Fibroblast of lung (primary cell): Measurements from ENCODE around the gene KATNA1. TPM values are rescaled to one million over a fixed set of nuclear protein-coding genes. Genes with fewer than 3 reads are reported as not detected.

ENCODE experiments used
- DNase-seq, 2 donors: peaks; one replicate each; pipeline versions ENCODE4 v3.0.0 to v3.0.0-alpha.2; 2010; ENCODE audit warnings: low read depth in 2 of 2
- H2AFZ ChIP-seq: 2 replicates; pipeline ENCODE4 v1.5.1; 2012; ENCODE audit warnings: low read length, control low read depth, inconsistent platforms
- H3K27ac ChIP-seq: 2 replicates; pipeline ENCODE4 v1.5.1; 2011; ENCODE audit warnings: low read length, control low read depth; ENCODE audit not compliant: insufficient read depth
- H3K27me3 ChIP-seq: 2 replicates; pipeline ENCODE4 v1.5.1; 2011; ENCODE audit warnings: mild to moderate bottlenecking, low read length; ENCODE audit not compliant: control insufficient read depth, insufficient read depth
- H3K36me3 ChIP-seq: 2 replicates; pipeline ENCODE4 v1.5.1; 2011; ENCODE audit warnings: low read length; ENCODE audit not compliant: control insufficient read depth, insufficient read depth
- H3K4me1 ChIP-seq: 2 replicates; pipeline ENCODE4 v1.5.1; 2011; ENCODE audit warnings: low read length; ENCODE audit not compliant: control insufficient read depth, insufficient read depth; ENCODE audit errors: extremely low read depth
- H3K4me2 ChIP-seq: 2 replicates; pipeline ENCODE4 v1.5.1; 2011; ENCODE audit warnings: low read length, control low read depth; ENCODE audit not compliant: insufficient read depth; ENCODE audit errors: extremely low read depth
- H3K4me3 ChIP-seq, 4 experiments: fragments of 200-600 bp in 1 of 4; sonication (generic) in 1 of 4; replicated peaks in 1 of 4; 2 replicates each; pipeline ENCODE4 v1.5.1; 2011 to 2016; ENCODE audit warnings: low read length in 4 of 4, low read depth in 3 of 4, mild to moderate bottlenecking in 3 of 4, control low read depth in 2 of 4, inconsistent platforms in 1 of 4, mixed read lengths in 1 of 4; ENCODE audit not compliant: insufficient read depth in 1 of 4; ENCODE audit errors: control extremely low read depth in 1 of 4
- H3K79me2 ChIP-seq: 2 replicates; pipeline ENCODE4 v1.5.1; 2012; ENCODE audit warnings: mild to moderate bottlenecking, low read length, inconsistent platforms; ENCODE audit not compliant: control insufficient read depth, insufficient read depth
- H3K9ac ChIP-seq: 2 replicates; pipeline ENCODE4 v1.5.1; 2011; ENCODE audit warnings: mild to moderate bottlenecking, low read length, control low read depth; ENCODE audit not compliant: insufficient read depth
- H3K9me3 ChIP-seq: 2 replicates; pipeline ENCODE4 v1.5.1; 2012; ENCODE audit warnings: low read depth, low read length; ENCODE audit not compliant: control insufficient read depth, insufficient read depth
- H4K20me1 ChIP-seq: 2 replicates; pipeline ENCODE4 v1.5.1; 2011; ENCODE audit warnings: low read length; ENCODE audit not compliant: control insufficient read depth, insufficient read depth; ENCODE audit errors: extremely low read depth
- EZH2 ChIP-seq: IDR thresholded peaks from 2 replicates; pipeline ENCODE4 v1.5.1; 2012; ENCODE audit warnings: low read length, control low read depth, mild to moderate bottlenecking; ENCODE audit errors: missing control alignments
- polyA plus RNA-seq, 2 donors: library from polyadenylated mRNA; depleted of rRNA in 1 of 2; stranded (reverse) in 1 of 2; unstranded in 1 of 2; fragments of >200 nt; gene quantifications; 2 replicates each; pipeline ENCODE4 v1.2.1, GENCODE V29; 2011 to 2012; ENCODE audit warnings: missing spikeins in 1 of 2
- total RNA-seq: library from RNA; depleted of rRNA; stranded (reverse); fragments of >200 nt; gene quantifications from 2 replicates; pipeline ENCODE4 v1.2.1, GENCODE V29; 2014
- TF ChIP-seq, protein P1 (sequence below), 2 donors: IDR thresholded peaks in 1 of 2; conservative IDR thresholded peaks in 1 of 2; 1 replicate in 1 of 2; 2 replicates in 1 of 2; pipeline ENCODE4 v1.5.1; 2011 to 2012; ENCODE audit warnings: low read length in 2 of 2, control low read depth in 1 of 2, inconsistent platforms in 1 of 2, low read depth in 1 of 2, mild to moderate bottlenecking in 1 of 2

Gene KATNA1
- total and polyA plus RNA-seq, 2 donors (not counting 1 experiment from before 2014, with no cell fraction given) = 27.9 to 37.0 TPM

DNA sequence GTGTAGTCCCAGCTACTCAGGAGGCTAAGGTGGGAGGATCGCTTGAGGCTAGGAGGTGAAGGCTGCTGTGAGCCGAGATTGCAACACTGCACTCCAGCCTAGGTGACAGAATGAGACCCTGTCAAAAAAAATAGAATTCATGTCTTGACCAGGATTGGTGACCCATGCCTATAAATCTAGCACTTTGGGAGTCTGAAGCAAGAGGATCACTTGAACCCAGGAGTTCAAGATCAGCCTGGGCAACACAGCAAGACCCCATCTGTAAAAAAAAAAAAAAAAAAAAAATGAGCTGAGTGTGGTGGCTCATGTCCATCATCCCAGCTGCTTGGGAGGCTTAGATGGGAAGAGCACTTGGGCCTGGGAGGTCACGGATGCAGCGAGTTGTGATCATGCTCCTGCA lies 48.0 kb downstream of the KATNA1 start:
- Histone ChIP-seq H3K4me3 (no peak overlapping the region), H3K36me3 (peaks cover 5% of the 10 kb centered on the region), H4K20me1 (no peaks in the 10 kb centered on the region), H3K4me2 (no peak overlapping the region), H3K9ac (no peak overlapping the region), H3K27ac (no peak overlapping the region), H3K4me1 (no peaks in the 10 kb centered on the region), H2AFZ (no peak overlapping the region), H3K27me3 (no peaks in the 10 kb centered on the region), H3K79me2 (no peaks in the 10 kb centered on the region), H3K9me3 (no peaks in the 10 kb centered on the region)
- TF ChIP-seq, protein P1, sequence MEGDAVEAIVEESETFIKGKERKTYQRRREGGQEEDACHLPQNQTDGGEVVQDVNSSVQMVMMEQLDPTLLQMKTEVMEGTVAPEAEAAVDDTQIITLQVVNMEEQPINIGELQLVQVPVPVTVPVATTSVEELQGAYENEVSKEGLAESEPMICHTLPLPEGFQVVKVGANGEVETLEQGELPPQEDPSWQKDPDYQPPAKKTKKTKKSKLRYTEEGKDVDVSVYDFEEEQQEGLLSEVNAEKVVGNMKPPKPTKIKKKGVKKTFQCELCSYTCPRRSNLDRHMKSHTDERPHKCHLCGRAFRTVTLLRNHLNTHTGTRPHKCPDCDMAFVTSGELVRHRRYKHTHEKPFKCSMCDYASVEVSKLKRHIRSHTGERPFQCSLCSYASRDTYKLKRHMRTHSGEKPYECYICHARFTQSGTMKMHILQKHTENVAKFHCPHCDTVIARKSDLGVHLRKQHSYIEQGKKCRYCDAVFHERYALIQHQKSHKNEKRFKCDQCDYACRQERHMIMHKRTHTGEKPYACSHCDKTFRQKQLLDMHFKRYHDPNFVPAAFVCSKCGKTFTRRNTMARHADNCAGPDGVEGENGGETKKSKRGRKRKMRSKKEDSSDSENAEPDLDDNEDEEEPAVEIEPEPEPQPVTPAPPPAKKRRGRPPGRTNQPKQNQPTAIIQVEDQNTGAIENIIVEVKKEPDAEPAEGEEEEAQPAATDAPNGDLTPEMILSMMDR (conservative IDR thresholded peaks at IDR 0.05 in 1 of 2, IDR thresholded peaks at IDR 0.05 in 1 of 2; ENCODE audit: low read depth in 1 of 2, low read length in 2 of 2) = no peak
- TF ChIP-seq EZH2 = no peak
- no peak for DNase-seq

DNA sequence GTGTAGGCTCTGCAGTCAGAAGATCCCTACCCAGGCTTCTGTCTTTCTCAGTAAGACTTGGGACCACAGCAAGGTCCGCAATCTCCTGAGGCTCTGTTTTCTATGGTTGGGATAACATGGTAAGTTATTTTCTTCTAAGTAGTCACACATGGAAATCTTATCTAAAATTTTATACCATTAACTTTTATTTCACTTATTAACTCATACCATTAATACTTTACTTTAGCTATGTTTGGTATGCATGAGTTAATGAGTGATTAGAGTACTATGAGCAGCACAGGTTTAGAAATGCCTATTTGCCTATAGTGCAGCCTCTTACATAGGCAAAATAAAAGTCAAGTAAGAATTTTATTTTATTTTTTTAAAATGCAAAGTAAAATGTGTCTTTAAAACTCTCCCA lies 55.1 kb downstream of the KATNA1 start:
- no peak overlapping the region for H2AFZ ChIP-seq
- no peak overlapping the region for H3K4me2 ChIP-seq
- H3K4me3 ChIP-seq = no peak overlapping the region
- H3K79me2 ChIP-seq = no peaks in the 10 kb centered on the region
- DNase-seq = no peak
- H3K4me1 ChIP-seq = no peaks in the 10 kb centered on the region
- H3K36me3 ChIP-seq = peaks cover 13% of the 10 kb centered on the region
- H3K27ac ChIP-seq = no peak overlapping the region
- no peak overlapping the region for H3K9ac ChIP-seq
- no peaks in the 10 kb centered on the region for H3K27me3 ChIP-seq
- no peaks in the 10 kb centered on the region for H4K20me1 ChIP-seq
- no peaks in the 10 kb centered on the region for H3K9me3 ChIP-seq
- TF ChIP-seq EZH2 = no peak
- TF ChIP-seq, protein P1 (conservative IDR thresholded peaks at IDR 0.05 in 1 of 2, IDR thresholded peaks at IDR 0.05 in 1 of 2; ENCODE audit: low read depth in 1 of 2, low read length in 2 of 2) = no peak

DNA sequence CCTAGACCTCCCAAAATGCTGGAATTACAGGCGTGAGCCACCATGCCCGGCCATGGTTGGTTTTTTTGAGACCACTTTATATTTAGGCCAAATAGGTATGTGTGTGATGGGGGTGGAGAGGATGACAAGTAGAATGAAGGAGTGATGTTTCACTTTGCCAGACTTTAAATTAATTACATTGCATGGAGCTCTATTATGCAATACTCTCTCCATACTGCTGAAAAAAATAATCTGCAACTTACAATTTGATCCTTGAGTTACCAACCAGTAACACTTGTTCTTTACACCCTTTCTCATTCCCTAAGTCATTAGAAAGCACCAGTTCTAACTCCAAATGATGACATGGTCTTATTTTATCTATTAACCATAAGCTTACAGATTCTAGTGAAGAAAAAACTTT lies 55.5 kb downstream of the KATNA1 start:
- DNase-seq = no peak
- peaks cover 13% of the 10 kb centered on the region for H3K36me3 ChIP-seq

More for the DNA sequence above, 55.5 kb downstream of the KATNA1 start:
- H3K9ac ChIP-seq = no peak overlapping the region
- H3K27me3 ChIP-seq = no peaks in the 10 kb centered on the region
- H3K27ac ChIP-seq = no peak overlapping the region
- no peaks in the 10 kb centered on the region for H3K79me2 ChIP-seq
- H3K4me1 ChIP-seq = no peaks in the 10 kb centered on the region
- H4K20me1 ChIP-seq = no peaks in the 10 kb centered on the region
- no peaks in the 10 kb centered on the region for H3K9me3 ChIP-seq
- no peak overlapping the region for H3K4me3 ChIP-seq
- no peak for TF ChIP-seq EZH2
- TF ChIP-seq, protein P1 (conservative IDR thresholded peaks at IDR 0.05 in 1 of 2, IDR thresholded peaks at IDR 0.05 in 1 of 2; ENCODE audit: low read depth in 1 of 2, low read length in 2 of 2) = no peak
- no peak overlapping the region for H2AFZ ChIP-seq
- no peak overlapping the region for H3K4me2 ChIP-seq
